Adipocyte (in vitro differentiated cells): ENCODE results near the gene SRSF2.
A peak's percentile ranks its signal among the peaks of the same experiment; 100 is the strongest.
"Not testable (repeated sequence)": the region's sequence is repeated elsewhere in the genome, so short reads cannot be mapped to it uniquely, and the experiment has no call there.

Experiments
- DNase-seq: peaks from one replicate; pipeline ENCODE4 v3.0.0-alpha.2; 2015; ENCODE audit warnings: low read depth
- H3K27me3 ChIP-seq: replicated peaks from 2 replicates; pipeline ENCODE4 v1.7.0; 2013; ENCODE audit warnings: mild to moderate bottlenecking, low read length, moderate library complexity; ENCODE audit not compliant: control insufficient read depth, insufficient read depth
- H3K36me3 ChIP-seq: 2 replicates; pipeline ENCODE4 v1.7.0; 2013; ENCODE audit warnings: low read length, mild to moderate bottlenecking, moderate library complexity; ENCODE audit not compliant: control insufficient read depth, insufficient read depth, severe bottlenecking
- H3K4me1 ChIP-seq: 2 replicates; pipeline ENCODE4 v1.7.0; 2013; ENCODE audit warnings: mild to moderate bottlenecking, low read length, moderate library complexity; ENCODE audit not compliant: control insufficient read depth, insufficient read depth
- H3K4me3 ChIP-seq: 2 replicates; pipeline ENCODE4 v1.7.0; 2013; ENCODE audit warnings: mild to moderate bottlenecking, low read length, moderate library complexity
- H3K9ac ChIP-seq: 2 replicates; pipeline ENCODE4 v1.7.0; 2013; ENCODE audit warnings: mild to moderate bottlenecking, low read length, moderate library complexity
- H3K9me3 ChIP-seq: 2 replicates; pipeline ENCODE4 v1.7.0; 2013; ENCODE audit warnings: mild to moderate bottlenecking, low read length, moderate library complexity; ENCODE audit not compliant: control insufficient read depth

The SRSF2 gene

DNA sequence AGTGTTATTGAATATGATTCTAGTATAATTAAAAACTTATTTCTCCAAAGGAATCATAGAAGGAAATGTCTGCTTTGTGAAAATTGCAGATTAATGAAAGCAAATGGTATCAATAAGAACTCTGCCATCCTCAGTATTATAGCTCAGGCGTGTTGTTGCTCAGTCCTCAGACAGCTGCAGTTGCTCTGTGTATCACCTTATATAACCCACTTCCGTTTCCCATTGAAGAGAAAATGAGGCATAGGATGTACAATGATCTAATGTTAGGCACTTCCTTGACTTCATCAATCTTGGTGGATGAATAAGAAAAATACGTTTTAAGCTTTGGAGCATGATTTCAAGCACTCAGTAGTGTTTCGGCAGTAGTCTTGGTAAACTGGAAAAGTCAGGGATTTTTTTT lies 14.9 kb upstream of the SRSF2 start:
- Histone ChIP-seq H3K36me3 (peaks cover 36% of the 10 kb centered on the region), H3K9me3 (no peaks in the 10 kb centered on the region), H3K4me1 (no peaks in the 10 kb centered on the region), H3K4me3 (no peak overlapping the region), H3K27me3 (no peaks in the 10 kb centered on the region), H3K9ac (no peak overlapping the region)
- no peak for DNase-seq

DNA sequence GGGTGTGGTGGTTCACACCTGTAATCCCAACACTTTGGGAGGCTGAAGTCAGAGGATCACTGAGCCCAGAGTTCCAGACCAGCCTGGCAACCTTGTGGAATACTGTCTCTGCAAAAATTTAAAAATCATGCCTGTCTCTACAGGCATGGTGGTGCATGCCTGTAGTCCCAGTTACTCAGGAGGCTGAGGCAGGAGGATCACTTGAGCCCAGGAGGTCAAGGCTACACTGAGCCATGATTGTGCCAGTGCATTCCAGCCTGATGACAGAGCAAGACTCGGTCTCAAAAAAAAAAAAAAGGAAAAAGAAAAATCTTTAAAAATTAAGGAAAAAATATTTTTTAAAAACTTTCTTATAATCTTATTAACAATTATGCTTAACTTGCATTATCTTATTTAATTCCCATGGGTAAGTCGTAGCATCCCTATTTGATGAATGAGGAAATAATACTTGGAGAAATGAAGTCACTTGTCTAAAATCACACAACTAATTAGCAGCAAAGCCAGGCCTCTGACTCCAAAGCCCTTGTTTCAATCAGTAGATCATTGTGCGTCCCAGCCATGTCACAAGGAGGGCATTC lies 14.4 kb upstream of the SRSF2 start:
- Histone ChIP-seq H3K9me3 (no peaks in the 10 kb centered on the region), H3K4me1 (no peaks in the 10 kb centered on the region), H3K27me3 (no peaks in the 10 kb centered on the region), H3K9ac (no peak overlapping the region), H3K36me3 (peaks cover 36% of the 10 kb centered on the region), H3K4me3 (no peak overlapping the region)
- DNase-seq, result no peak

DNA sequence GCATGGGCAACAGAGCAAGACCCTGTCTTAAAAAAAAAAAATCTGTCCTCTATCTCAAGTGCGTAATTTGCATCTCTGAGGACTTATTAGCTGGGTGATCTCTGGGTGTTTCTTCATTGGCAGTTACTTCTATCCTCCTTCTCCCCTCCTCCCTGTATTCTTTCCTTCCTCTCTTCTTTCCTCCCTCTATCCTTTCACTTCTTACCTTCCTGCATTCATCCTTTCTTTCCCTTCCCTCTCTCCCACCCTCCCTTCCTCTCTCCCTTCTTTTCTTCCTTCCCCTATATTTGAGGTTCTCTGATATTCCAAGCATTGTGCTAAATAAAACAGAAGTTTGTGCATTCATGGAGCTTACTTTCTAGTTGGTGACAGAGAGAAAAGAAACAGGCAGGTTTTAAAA lies 11.5 kb upstream of the SRSF2 start:
- H3K36me3 ChIP-seq, result peaks cover 45% of the 10 kb centered on the region

DNA sequence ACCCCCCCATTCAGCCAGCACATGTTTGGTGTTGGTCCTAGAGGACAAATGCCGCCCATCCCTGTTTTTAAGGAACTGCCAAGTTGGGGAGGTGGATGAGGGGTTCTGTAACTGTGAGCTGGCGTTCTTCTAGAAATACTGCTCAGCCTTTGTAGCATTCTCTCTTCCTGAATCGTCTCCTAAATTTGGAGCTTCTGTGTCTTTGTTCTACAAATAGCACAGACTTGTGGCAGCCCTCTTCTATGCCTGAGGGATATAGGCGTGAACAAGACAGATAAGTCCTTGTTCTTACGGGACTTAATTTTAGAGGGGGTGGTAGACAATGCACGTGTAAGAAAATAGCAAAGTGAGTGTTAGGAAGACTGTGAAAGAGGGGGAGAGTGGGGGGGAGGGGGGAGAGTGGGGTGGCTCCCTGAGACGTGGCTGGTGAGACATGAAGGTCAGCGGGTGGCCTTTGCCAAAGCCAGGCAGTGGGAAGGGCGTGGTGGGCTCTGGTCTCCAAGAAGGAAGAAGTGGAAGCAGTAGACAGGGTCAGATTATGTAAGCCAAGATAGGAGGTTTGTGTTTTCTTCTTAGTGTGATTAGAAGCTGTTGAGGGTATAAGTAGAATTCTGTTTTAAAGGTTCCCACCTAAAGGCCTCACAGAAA lies 10.7 kb upstream of the SRSF2 start:
- peaks cover 47% of the 10 kb centered on the region for H3K36me3 ChIP-seq
- no peak for DNase-seq

More for the DNA sequence above, 11.5 kb upstream of the SRSF2 start:
- no peaks in the 10 kb centered on the region for H3K27me3 ChIP-seq
- H3K4me3 ChIP-seq, result no peak overlapping the region
- H3K9ac ChIP-seq, result no peak overlapping the region
- H3K4me1 ChIP-seq, result no peaks in the 10 kb centered on the region
- no peaks in the 10 kb centered on the region for H3K9me3 ChIP-seq
- no peak for DNase-seq

DNA sequence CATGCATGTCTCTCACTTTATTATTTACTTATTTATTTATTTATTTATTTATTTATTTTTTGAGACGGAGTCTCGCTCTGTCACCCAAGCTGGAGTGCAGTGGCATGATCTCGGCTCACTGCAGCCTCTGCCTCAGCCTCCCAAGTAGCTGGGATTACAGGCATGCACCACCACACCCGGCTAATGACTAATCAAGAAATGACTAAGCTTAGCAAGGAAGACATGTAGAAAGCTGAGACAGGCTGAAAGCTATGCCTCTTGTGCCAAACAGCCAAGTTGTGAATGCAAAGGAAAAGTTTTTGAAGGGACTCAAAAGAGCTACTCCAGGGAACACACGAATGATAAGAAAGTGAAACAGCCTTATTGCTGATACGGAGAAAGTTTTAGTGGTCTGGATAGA lies 8.7 kb upstream of the SRSF2 start:
- not testable (repeated sequence) for H3K9me3 ChIP-seq, H3K4me1 ChIP-seq, H3K4me3 ChIP-seq, H3K27me3 ChIP-seq, H3K9ac ChIP-seq
- H3K36me3 ChIP-seq, result peaks cover 50% of the 10 kb centered on the region
- peak; percentile 20 for DNase-seq

More for the DNA sequence above, 10.7 kb upstream of the SRSF2 start:
- Histone ChIP-seq H3K4me1 (no peaks in the 10 kb centered on the region), H3K4me3 (no peak overlapping the region), H3K9me3 (no peaks in the 10 kb centered on the region), H3K9ac (no peak overlapping the region), H3K27me3 (no peaks in the 10 kb centered on the region)

DNA sequence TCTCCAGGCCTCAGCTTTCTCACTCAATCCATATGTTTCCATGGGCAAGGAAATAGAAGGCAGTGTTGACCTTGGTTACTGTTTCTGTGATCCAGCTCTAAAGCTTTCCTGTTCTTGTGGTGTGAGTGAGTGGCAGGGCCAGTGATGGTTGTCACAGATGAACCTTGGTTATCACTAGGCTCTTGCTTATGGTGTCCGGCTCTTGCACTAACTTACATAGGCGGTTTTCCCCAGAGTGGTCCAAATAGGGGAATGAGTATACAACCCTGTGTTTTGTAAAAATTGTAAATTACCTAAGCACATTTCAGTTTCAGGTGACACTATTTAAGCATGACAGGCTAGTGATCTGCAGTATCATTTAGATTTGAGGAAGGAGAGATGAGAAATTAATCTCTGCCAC lies 7.6 kb upstream of the SRSF2 start:
- Histone ChIP-seq H3K4me1 (peaks cover 9% of the 10 kb centered on the region), H3K27me3 (no peaks in the 10 kb centered on the region), H3K4me3 (no peak overlapping the region), H3K9me3 (no peaks in the 10 kb centered on the region), H3K36me3 (peaks cover 50% of the 10 kb centered on the region), H3K9ac (no peak overlapping the region)
- DNase-seq, result no peak

DNA sequence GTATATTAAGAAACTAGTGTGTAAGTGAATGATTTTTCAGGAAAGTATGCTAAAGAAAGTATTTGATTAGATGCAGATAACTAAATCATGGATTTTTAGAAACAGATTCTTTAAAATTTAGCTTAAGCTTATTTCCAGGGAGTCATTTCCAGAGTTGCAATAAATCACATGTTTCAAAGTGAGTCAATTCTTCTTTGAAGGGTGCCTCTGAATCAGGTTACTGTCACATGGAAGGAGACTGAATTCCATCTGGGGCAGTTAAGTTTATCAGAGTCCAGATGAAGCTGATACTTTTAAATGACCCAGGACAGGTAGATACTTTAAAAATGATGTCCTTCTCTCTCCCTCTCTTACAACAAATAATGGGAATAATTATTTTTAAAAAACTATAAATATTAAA lies 5.8 kb upstream of the SRSF2 start:
- Histone ChIP-seq H3K4me1 (peaks cover 18% of the 10 kb centered on the region), H3K9ac (no peak overlapping the region), H3K9me3 (no peaks in the 10 kb centered on the region), H3K4me3 (no peak overlapping the region), H3K36me3 (peaks cover 50% of the 10 kb centered on the region), H3K27me3 (no peaks in the 10 kb centered on the region)
- DNase-seq, result peak; percentile 13

DNA sequence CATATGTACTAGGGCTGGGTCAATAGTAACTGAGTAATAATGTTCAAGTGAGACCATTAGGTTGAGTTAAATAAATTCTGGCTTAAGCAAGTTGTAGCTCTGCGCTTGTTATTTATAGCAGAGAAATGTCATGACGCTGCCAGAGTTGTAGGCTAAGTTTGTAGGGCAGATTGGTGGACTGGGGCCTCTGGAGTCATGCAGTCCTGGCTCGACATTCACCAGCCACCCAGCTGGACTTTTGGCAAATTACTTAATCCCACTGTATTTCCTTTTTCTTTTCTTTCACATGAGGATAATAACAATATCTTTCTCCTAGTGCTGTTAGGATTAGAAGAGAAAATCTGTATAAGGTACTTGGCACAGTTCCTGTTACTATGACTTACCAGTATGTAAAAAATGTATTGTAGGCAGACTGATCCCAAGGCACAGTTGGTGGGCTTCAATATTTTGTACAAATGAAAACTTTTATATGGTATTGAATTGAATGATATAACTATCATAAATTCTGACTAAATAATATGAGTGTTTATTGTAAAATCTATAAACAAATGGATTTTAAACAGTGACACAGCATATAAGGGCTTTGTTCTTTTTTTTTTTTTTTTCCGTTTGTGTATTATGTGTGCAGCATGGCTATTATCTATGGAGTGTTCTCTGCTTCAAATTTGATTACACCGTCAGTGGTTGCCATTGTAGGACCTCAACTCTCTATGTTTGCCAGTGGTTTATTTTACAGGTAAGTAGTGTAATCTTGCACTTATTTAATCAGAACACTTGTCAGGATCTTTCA lies 3.4 kb upstream of the SRSF2 start:
- H3K4me3 ChIP-seq, result peak overlapping the region; percentile 9
- no peaks in the 10 kb centered on the region for H3K9me3 ChIP-seq
- peak; percentile 12 for DNase-seq
- H3K4me1 ChIP-seq, result peaks cover 20% of the 10 kb centered on the region
- no peaks in the 10 kb centered on the region for H3K27me3 ChIP-seq
- peaks cover 44% of the 10 kb centered on the region for H3K36me3 ChIP-seq
- H3K9ac ChIP-seq, result no peak overlapping the region

DNA sequence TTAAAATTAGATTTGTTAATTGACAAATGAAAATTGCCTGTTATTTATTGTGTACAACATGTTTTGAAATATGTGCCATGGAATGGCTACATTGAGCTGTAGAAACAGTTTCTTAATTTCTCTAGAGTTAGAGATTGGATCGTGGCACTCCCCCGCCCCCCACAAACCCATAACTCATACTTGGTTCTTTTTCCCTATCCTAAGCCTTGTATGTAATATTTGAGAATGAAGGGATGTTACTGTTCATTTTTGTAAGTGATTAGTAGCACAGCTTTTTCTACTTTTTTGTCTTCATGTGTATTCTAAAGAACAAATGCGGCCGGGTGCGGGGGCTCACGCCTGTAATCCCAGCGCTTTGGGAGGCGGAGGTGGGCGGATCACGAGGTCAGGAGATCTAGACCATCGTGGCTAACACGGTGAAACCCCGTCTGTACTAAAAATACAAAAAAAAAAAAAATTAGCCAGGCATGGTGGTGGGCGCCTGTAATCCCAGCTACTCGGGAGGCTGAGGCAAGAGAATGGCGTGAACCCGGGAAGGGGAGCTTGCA lies 2.5 kb upstream of the SRSF2 start:
- not testable (repeated sequence) for H3K9me3 ChIP-seq, DNase-seq, H3K27me3 ChIP-seq, H3K9ac ChIP-seq
- Histone ChIP-seq H3K4me1 (peaks cover 28% of the 10 kb centered on the region), H3K36me3 (peaks cover 44% of the 10 kb centered on the region), H3K4me3 (peak overlapping the region; percentile 99)

DNA sequence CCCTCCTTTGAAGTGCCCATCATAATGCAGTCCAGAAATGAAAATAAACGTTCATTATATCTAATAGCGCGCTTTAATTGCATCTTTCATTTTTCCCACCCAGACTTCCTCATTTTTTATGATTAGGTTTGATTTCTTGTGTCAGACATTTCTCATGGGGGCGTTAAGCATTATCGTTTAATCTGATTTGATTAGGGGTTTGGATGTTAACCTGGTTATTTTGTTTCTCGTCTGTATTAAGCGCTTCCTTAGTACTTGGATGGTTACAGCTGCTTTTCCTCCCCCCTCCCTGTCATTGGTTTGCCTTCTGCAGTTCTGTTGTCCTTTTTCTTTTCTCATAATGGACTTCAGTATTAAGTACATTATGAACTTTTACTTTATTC lies 1.3 kb upstream of the SRSF2 start:
- H3K9ac ChIP-seq, result peak overlapping the region; percentile 98
- peak overlapping the region; percentile 99 for H3K4me3 ChIP-seq
- H3K4me1 ChIP-seq, result peaks cover 40% of the 10 kb centered on the region
- H3K9me3 ChIP-seq, result no peaks in the 10 kb centered on the region
- H3K27me3 ChIP-seq, result no peaks in the 10 kb centered on the region
- peaks cover 45% of the 10 kb centered on the region for H3K36me3 ChIP-seq
- peak; percentile 41 for DNase-seq

DNA sequence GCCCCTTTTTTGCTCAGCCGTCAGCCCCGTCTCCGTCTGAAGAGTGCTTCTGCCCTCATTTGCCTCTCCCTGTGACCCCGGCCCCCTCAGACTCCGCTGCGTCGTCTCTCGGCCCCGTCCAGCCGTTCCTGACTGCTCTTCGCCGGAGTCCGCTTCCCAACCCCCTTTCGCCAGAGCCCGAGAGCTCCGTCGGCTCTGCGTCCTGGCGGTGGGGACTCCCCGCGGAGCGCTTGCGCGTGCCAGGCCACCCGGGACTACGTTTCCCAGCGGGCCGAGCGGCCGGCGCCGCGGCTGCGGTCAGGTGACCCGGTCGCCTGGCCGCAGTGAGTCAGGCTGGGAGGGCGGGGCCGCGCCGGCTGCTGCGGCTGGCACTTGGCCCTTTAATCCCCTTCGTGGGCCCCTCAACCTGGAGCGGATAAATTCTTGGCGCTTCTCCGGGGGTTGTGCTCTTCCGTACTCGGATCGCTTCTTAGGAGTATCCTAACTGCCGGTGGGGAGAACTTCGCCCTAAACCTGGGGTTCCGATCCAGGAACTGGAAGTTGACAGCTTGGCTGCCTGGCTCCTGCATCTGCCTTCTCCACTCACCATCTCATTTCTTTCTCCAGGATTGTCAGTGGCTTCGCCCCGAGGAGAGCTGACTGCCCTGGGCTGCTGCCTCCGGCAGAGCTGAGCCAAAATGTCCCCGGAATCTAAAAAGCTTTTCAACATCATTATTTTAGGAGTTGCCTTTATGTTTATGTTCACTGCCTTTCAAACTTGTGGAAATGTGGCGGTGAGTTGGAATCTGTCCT lies 741 bp upstream of the SRSF2 start, which contains the start of gene MFSD11:
TSS of gene MFSD11 (plus strand) at position 444 of the 792 bp plus-strand sequence. CDS start at position 678, 234 bp downstream.
- Histone ChIP-seq H3K9ac (peak within 1 kb of the TSS; percentile 99), H3K36me3 (peaks cover 45% of the 10 kb centered on the region), H3K27me3 (no peaks in the 10 kb centered on the region), H3K4me1 (peaks cover 46% of the 10 kb centered on the region), H3K4me3 (peak within 1 kb of the TSS; percentile 99), H3K9me3 (no peaks in the 10 kb centered on the region)
- peak; percentile 97 for DNase-seq
